ENCODE data around the gene TMEM219. TPM values are rescaled to one million over a fixed set of nuclear protein-coding genes. Genes with fewer than 3 reads are reported as not detected.

Gene TMEM219
- total and polyA plus RNA-seq, 8 donors: 58.3 to 114 (median 72.9) TPM

GRCh38 chr16:29972500-29972899, 10.6 kb downstream of the TMEM219 start:
- whole genome bisulfite sequencing, 2 donors: 100% methylated on average over 1 of the region's 1 CpG
- FAIRE-seq (no peak), ATAC-seq (no peak), DNase-seq (no peak)
- H3K27me3 ChIP-seq: no peaks in the 10 kb centered on the region
- peaks cover 0 to 4% (median 3%) of the 10 kb centered on the region in 3 donors for H3K36me3 ChIP-seq
- no peak overlapping the region for H3K27ac ChIP-seq
- TF ChIP-seq CTCF (IDR thresholded peaks at IDR 0.05): no peak
- H3K4me1 ChIP-seq: peaks cover 0 to 17% (median 9%) of the 10 kb centered on the region in 3 donors
- H3K4me3 ChIP-seq: no peak overlapping the region
- intact Hi-C loops (cut with DNase I): no loop called here
- H3K9me3 ChIP-seq: no peaks in the 10 kb centered on the region

GRCh38 chr16:29972992-29973383, 11.1 kb downstream of the TMEM219 start:
- DNase-seq (no peak), ATAC-seq (no peak), FAIRE-seq (no peak)
- Histone ChIP-seq H3K27ac (peak overlapping the region in 3 of 4 donors; percentile 56 to 71 (median 66)), H3K27me3 (no peaks in the 10 kb centered on the region), H3K4me3 (peak overlapping the region in 1 of 4 donors; percentile 90), H3K4me1 (peaks cover 0 to 17% (median 9%) of the 10 kb centered on the region in 3 donors), H3K9me3 (no peaks in the 10 kb centered on the region), H3K36me3 (peaks cover 0 to 4% (median 2%) of the 10 kb centered on the region in 3 donors)
- WGBS, 2 donors: 36 to 51% methylated on average over 6 of the region's 6 CpGs
- intact Hi-C loops (cut with DNase I): no loop called here
- TF ChIP-seq CTCF (IDR thresholded peaks at IDR 0.05): no peak

- intact Hi-C loops (cut with DNase I): no loop called here
- Histone ChIP-seq H3K9me3 (no peaks in the 10 kb centered on the region), H3K27ac (peak within 1 kb of the TSS in 3 of 4 donors; percentile 56 to 71 (median 66)), H3K27me3 (no peaks in the 10 kb centered on the region), H3K36me3 (peaks cover 0 to 5% (median 4%) of the 10 kb centered on the region in 3 donors), H3K4me3 (peak within 1 kb of the TSS; percentile 73 to 93 (median 90)), H3K4me1 (peaks cover 0 to 17% (median 9%) of the 10 kb centered on the region in 3 donors)
- ATAC-seq (peak; percentile 95 to 99 (median 98)), DNase-seq (peak; percentile 99 to 100 (median 99)), FAIRE-seq (no peak)
- WGBS, 2 donors: 1 to 3% methylated on average over 61 to 75 of the region's 75 CpGs
- no peak for TF ChIP-seq CTCF (IDR thresholded peaks at IDR 0.05)
Measured at GRCh38 chr16:29973384-29974246, 11.7 kb downstream of the TMEM219 start, which contains the start of gene TAOK2. Gene TAOK2, plus strand, starts transcription at chr16:29973868. Its CDS starts 3,905 bp downstream, at chr16:29977773.

- H3K36me3 ChIP-seq: peaks cover 6 to 11% (median 6%) of the 10 kb centered on the region in 3 donors
- TF ChIP-seq CTCF (IDR thresholded peaks at IDR 0.05): no peak
- H3K4me1 ChIP-seq: peaks cover 0 to 17% (median 9%) of the 10 kb centered on the region in 3 donors
- H3K9me3 ChIP-seq: no peaks in the 10 kb centered on the region
- H3K4me3 ChIP-seq: peak overlapping the region; percentile 73 to 93 (median 90)
- FAIRE-seq (no peak), DNase-seq (peak in 2 of 6 donors; percentile 54 to 71), ATAC-seq (peak in 2 of 4 donors; percentile 1 to 5)
- intact Hi-C loops (cut with DNase I): no loop called here
- no peaks in the 10 kb centered on the region for H3K27me3 ChIP-seq
- peak overlapping the region in 3 of 4 donors; percentile 56 to 71 (median 66) for H3K27ac ChIP-seq
- 1 to 2% methylated on average over 30 to 31 of the region's 31 CpGs for WGBS, 2 donors
Measured at GRCh38 chr16:29974291-29975133, 12.6 kb downstream of the TMEM219 start.

All from pancreas (tissue), 10 donors.